GM19324 (cell line): Measurements from ENCODE around the gene RYR2.
"Not testable (repeated sequence)": the region's sequence is repeated elsewhere in the genome, so short reads cannot be mapped to it uniquely, and the experiment has no call there.

Experiments
- ATAC-seq: cut with Tn5 transposase; IDR thresholded peaks from one replicate; pipeline ENCODE4 v1.9.1; 2021; ENCODE audit warnings: mild to moderate bottlenecking, moderate library complexity; ENCODE audit not compliant: unreplicated experiment, low FRiP score

The RYR2 gene

DNA sequence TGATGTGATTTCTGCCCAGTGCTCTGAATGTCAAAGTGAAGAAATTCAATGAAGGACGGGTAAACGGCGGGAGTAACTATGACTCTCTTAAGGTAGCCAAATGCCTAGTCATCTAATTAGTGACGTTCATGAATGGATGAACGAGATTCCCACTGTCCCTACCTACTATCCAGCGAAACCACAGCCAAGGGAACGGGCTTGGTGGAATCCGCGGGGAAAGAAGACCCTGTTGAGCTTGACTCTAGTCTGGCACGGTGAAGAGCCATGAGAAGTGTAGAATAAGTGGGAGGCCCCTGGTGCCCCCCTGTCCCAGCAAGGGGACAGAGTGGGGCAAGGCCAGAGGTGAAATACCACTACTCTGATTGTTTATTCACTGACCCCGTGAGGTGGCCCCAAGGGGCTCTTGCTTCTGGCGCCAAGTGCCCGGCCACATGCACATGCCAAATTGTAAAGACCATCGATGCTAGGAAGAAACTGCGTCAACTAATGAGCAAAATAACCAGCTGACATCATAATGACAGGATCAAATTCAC, 561.1 kb downstream of the RYR2 start:
- not testable (repeated sequence) for ATAC-seq

DNA sequence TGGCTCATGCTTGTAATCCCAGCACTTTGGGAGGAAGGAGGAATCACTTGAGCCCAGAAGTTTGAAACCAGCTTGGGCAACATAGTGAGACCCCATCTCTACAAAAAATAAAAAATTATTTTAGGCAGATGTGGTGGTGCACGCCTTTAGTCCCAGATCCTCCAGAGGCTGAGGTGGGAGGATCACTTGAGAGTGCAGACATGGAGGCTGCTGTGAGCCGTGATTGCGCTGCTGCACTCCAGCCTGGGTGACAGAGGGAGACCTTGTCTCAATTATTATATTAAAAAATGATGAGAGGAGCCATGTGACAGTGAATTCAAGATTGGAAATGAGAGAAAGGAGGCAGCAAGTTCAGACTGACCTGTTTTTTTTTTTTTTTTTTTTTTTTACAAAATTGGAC, 566.4 kb downstream of the RYR2 start:
- ATAC-seq = no peak

DNA sequence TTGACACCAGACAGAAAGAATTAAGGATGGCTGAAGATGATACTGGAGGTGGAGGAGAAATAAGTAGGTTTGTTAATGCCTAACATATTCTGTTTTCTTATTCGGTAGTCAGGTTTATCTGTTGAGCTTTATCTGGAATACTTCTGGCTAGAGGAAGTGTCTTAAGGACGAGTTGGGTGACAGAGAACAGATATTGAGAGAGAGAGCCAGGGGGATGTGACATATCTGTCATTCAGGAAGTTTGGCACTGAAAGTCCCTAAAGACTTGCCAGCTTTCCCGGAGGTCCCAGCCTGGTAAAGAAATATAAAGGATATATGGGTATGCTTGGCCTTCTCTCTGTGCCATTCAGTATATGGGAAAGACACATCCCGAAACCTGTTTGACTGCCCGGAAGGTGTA, 568.2 kb downstream of the RYR2 start:
- ATAC-seq = no peak

DNA sequence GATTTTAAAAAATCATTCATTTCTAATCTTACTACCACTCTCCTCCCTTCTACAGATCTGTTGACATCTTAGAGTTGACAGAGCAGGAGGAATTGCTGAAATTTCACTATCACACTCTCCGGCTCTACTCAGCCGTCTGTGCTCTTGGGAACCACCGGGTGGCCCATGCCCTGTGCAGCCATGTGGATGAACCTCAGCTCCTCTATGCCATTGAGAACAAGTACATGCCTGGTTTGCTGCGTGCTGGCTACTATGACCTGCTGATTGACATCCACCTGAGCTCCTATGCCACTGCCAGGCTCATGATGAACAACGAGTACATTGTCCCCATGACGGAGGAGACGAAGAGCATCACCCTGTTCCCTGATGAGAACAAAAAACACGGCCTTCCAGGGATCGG, 572.0 kb downstream of the RYR2 start:
- no peak for ATAC-seq

DNA sequence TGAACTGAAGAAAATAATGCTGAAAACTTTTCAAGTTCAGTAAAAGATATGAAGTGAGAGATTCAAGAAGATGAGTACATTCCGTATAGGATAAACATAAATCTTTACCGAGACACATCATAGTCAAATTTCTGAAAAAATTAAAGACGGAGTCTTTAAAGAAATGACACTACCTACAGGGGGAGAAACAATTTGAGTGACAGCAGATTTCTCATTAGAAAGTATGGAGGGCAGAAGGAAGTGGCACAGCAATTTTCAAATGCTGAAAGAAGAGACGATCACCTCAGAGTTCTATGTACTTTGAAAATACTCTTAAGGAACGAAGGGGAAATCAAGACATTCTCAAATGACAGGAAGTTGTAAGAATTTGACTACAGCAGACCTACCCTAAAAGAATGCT, 577.6 kb downstream of the RYR2 start:
- ATAC-seq = no peak

DNA sequence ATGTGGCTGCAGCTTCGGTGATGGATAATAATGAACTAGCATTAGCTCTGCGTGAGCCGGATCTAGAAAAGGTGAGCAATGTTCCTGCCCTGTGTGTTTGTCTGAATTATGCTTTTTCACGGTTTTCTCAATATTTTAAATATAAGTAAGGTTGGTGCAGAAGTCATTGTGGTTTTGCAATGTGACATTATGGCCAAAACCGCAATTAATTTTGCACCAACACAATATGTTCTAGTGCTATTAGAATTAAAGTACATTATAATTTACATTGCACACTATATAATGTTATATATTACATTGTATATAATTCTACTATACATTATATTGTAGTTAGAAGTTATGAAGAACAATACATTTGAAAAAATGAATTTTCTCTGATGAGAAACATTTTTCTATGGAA, 592.9 kb downstream of the RYR2 start:
- ATAC-seq = no peak

DNA sequence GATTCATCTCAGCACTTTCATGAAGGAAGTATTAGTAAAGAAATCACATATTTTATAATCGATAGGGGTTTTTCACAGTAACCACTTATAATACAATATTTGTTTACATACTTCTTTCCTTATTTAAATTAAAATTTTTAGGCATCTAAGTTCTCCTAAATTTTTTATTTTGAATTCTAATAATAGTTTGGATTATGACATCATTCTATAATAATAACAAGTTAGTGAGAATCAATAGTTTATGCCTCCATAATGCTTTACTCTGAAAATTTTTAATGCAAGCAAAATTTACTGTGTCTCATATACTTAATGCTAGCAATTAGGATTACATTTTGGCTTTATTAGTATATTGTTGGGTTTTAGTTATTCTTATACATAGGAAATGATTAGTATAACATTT, 596.6 kb downstream of the RYR2 start:
- ATAC-seq = no peak

DNA sequence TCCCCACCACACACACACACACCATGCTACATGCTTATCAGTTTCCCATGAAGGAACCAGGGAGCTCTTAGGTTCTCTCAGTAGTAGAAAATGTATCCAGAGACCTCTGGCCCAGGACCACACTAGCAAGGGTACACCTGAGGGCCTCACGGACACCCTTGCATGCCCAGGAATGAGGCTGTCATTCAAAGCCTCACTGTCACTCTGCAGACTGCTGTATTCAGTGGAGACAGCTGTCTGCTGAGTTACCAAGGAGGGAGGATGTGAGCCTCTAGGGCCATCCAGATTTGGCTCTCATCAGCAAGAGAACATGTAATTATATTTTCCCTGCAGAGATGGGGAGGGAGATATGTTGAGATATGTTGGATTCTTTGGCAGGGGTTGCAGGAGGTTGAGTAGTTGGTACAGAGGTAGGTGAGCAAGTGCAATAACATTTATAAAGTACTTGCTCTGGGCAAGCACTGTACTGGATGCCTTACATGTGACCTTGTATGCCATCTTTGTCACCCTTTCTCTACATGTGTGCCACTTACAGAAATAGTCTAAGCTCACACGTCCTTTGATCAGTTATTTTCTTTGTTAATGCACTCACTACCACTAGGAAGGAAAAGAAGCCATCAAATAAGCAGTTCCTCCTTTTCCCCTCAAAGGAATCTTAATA, 598.2 kb downstream of the RYR2 start:
- ATAC-seq = no peak

DNA sequence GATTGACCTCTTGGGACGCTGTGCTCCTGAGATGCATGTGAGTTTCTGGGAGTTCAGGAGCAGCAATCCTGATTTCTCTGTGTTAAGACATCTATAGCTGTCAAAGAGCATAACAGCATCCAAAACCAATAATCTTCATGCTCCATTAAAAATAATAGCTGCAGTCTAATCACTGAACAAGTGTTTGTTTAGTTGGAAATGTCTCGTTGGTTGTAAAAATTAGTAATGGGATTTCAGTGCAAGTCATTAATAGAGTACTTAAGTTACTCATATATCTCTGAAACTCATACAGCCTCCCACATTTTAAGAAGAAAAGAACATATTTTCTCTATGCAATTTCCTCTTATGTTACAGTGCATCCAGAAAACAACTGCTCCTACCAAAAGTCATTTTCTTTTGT, 599.0 kb downstream of the RYR2 start:
- ATAC-seq = no peak

DNA sequence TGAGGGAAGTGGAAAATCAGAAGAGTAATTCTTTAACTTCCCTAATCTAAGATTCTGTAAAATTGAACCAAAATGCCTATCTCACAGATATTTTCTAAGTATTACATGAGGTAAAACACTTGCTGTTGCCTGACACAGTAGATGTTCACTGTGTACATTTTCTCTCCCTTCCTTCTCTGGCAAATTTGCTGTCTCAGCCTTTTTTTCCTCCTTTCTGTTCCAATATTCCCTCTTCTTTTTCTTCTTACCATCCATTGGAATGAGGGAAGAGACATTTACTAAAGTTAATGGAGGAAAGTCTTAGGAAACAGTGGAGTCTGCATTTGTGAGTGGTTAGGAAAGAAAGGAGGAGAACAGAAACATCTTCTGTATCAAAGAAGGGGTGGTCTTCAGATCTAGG, 608.8 kb downstream of the RYR2 start:
- no peak for ATAC-seq

DNA sequence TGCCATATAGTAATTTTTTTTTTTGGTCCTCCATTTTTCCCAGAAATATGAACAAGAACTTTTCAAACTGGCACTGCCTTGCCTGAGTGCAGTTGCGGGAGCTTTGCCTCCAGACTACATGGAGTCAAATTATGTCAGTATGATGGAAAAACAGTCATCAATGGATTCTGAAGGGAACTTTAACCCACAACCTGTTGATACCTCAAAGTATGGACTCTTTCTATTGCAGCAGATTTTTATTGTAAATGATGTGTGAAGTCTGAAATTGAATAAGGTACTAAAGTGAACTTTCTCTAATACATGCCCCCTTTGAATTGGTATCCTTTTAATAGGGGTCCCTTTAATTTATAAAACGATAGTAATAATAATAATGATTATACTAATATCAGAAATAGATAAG, 613.8 kb downstream of the RYR2 start:
- no peak for ATAC-seq

DNA sequence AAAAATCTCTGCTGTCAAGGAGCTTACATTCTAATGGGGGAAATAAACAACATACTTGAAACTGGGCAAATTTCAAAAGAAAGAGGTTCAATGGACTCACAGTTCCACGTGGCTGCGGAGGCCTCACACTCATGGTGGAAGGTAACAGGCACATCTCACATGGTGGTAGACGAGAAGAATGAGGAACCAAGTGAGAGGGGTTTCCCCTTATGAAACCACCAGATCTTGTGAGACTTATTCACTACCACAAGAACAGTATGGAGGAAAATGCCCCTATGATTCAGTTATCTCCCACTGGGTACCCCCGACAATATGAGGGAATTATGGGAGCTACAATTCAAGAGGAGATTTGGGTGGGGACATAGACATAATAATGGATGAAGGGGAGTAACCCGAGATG, 622.4 kb downstream of the RYR2 start:
- ATAC-seq = no peak

DNA sequence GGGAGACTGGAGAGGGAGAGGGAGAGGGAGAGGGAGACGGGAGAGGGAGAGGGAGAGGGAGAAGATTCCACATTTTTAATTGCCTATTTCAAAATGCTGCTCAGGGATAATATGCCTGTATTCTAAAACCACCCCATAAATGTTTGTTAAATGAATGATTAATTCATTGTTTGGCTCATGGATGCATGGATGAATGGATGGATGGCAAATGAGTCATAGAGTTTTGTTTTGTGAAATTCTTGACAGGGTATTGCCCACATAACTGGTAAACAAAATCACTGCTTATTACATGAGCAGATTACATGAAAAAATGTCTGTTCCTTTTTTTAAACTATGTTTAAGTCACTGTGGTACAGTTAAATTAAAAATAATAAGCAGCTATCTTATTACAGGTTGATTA, 628.3 kb downstream of the RYR2 start:
- no peak for ATAC-seq

DNA sequence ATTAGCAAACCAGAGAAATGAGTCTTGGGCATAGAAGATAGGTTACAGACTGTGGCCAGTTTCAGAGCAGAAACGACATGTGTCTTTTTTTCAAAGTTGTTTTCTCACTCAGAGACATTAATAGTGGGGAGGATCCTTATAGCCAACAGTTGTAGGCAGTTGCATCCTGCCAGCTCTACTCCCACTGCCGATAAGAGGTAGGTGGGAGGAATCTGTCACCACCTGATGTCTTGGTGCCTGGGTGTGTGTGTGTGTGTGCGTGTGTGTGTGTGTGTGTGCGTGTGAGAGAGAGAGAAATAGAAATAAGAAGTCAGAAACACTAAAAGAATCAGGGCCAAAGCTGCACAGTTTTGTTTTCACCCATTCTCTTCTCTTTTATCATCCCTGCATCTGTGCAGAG, 629.3 kb downstream of the RYR2 start:
- no peak for ATAC-seq

DNA sequence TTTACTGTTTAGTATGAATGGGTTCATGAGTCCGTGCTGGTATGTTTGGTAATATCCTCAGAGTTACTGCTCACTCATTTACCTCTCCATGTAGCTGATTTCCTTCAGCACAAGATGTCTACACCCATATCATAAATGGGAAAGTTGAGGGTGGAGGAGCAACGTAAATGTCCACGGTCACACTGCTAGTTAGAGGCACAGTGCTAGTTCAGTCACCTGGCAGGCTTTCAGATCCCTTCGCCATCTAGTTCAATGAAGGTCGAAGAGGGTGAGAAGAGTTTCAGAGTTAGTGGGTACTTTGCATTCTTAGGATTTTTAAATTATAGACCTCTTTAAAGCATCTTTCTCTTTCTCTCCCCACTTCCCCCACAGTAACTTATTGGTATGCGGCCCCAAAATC, 630.0 kb downstream of the RYR2 start:
- ATAC-seq = no peak

DNA sequence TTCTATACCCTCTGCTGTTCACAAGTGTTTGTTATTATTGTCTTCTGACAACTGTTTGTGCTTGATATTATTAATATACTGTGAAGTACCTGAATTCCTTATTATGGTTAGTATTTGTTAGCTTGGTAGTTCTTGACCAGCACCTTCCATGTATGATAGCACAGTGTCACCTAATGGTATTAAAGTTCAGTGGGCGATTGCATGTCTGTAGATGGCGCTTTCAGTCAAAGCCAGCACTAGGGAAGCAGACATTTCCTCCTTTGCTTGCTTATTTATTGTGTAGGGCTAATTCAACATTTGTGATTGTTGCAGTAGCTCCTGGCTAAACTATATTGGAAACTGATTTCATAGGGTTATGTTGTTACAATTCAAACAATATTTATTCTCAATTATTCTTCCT, 630.8 kb downstream of the RYR2 start:
- no peak for ATAC-seq

DNA sequence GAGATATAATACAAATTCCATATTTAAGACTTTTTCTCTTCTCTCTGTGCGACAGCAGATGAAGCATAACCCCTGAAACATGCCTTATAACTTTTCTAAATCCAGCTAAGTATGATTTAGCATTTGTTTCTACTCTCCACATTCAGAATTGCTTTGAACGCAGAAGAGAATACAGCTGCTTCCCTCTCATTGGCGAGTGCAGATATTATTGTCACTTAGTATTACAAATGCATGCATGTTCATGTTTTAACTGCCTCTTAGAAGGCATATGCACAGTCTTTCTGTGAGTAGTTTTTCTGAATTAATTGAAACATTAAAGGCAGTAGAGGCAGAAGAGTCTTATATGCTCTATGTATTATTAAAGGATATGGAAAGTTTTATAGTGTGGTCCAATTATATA, 631.6 kb downstream of the RYR2 start:
- ATAC-seq = no peak

DNA sequence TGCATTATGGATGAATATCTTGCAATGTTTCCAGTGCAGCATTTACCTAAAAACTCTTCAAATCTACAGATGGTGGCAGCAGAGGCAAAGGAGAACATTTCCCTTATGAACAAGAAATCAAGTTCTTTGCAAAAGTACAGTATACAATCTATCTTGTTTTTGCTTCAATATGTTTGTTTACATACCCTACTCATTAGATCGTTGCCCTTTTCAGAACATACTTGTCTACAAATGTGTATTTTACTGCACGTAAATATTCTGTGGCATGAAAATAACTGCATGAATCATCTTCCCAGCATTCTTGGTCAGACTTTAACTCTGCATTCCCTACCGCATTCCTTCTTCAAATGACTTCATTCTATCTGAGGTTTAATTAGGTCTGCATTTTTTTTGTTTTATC, 636.0 kb downstream of the RYR2 start:
- ATAC-seq = no peak

DNA sequence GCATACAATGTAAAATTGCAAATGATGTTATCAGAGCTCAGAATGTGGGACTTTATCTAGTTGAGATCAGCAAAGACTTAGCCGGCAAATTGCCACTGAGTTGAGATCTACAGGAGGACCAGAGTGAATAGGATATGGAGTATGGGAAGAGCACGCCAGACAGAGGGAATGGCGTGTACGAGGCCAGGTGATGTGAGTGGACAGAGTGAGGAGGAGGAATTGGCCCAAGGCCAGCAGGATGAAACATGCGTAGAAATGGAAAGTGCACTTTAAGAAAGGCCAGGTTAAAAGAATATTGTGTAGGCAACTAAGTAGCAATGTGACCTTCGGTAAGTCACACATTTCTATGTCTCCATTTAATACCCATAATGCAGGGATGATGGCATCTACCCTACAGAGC, 637.7 kb downstream of the RYR2 start:
- no peak for ATAC-seq

DNA sequence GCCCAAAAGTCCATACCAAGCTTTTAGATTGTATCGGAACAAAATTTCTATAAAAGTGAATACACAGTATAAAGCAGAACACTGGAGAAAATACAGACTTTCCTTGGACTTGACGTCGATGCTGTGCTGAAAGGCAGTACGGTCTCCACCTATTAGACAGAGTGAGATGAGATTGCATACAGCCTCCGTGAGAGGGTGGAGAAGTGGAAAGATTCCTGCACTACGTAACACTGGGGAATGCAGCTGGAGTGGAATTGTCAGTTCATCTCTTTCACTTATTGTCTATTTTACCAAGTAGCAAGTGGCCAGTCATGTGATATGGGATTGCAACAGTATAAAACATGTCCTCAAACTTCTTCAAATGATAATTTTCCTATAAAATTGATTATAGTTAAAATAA, 639.2 kb downstream of the RYR2 start:
- ATAC-seq = no peak

DNA sequence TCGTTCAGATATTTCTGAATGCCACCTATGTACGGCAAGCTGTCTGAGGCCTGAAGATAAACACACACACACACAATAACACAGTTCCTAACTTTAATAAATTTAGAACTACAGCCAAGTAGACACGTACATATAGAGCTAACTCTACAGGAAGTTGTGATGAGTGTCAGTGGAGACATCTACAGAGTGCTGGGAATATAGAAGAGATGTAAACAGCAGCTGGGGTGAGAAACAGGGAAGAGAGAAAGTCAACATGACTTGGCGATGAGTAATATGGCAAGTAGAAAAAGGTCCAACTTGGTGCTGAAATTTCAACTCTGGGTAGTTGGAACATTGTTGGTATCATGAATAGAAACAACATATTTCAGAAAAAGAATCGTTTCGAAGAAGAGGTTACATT, 642.3 kb downstream of the RYR2 start:
- no peak for ATAC-seq

DNA sequence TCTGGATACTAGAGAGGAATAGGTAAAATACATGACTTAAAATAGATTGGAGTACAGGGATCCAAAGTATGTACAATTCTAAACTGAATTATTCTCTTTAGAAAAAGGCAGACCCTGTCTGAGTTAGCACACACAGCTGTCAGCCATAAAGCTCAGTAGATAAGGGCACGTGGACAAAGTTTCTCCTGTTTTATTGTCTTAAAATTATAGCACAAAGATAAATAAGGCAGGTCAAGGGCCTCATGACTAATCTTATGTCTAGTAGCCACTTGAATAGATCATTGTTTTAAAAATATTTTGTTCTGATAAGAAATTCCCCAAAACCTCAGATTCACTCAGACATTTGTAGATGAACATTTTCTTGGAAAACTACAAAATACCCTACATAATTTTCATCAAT, 643.6 kb downstream of the RYR2 start:
- no peak for ATAC-seq

DNA sequence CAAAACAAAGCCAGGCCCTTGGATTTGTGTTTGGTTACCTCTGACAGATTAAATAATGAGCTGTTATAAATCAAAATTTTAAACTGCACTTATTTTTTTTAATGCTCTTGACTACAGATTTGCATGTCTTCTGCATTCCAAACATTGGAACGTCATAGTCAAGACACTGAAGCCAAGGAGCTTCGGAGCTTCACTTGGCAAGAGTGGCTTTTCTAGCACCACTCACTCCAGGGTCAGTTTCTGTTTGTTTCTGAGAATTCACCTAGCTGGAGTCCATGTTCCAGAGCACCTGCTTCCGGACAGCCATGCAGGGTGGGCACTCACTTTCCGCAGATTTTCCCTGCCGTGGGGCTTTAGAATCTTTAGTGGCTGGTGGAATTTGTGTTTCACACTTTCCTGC, 645.8 kb downstream of the RYR2 start:
- ATAC-seq = no peak
